ENCODE results near the gene SLC9A4.

SLC9A4 gene

DNA sequence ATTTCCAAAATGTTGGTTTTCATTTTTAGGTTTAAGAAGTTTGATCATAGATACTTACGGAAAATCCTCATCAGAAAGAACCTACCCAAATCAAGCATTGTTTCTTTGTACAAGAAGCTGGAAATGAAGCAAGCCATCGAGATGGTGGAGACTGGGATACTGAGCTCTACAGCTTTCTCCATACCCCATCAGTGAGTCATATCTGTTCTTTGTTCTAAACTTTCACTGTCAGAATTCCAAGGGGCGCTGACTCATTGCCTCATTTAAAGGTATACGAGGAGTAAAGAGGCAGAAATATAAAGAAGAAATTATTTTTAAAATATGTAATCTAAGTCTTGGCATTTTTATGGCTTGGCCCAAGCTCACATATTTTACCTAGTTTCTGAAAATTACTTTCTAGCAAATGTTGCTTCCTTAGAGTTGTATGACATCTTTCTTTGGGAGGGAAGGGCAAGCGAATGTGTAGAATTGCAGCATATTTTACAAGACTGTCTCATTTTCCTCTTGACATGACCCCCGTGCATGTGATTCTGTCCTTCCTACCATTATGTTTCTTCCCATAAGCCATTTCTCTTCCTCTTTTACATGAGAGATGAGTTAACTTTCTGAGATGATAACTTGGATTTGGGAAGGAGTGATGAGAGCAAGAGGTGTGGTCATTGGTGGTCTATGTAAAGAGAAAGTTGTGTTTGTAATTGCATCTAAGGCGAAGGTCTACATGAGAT lies 41.2 kb downstream of the SLC9A4 start:
- no peak overlapping the region for H3K27ac ChIP-seq
- no peaks in the 10 kb centered on the region for H3K27me3 ChIP-seq
- H3K4me3 ChIP-seq = no peak overlapping the region
- no peak overlapping the region for H3K9ac ChIP-seq
- TF ChIP-seq Cebpa-rat (IDR thresholded peaks at IDR 0.05) = no peak
- H3K4me1 ChIP-seq = peaks cover 2 to 16% (median 6%) of the 10 kb centered on the region in 10 experiments; a peak in 16 of 20 replicates
- H3K4me2 ChIP-seq = no peak overlapping the region
- peaks cover 0 to 3% (median 1%) of the 10 kb centered on the region in 11 experiments; a peak in 8 of 22 replicates for H3K9me3 ChIP-seq (replicated peaks in 1 of 11)
- no peaks in the 10 kb centered on the region for H4K20me1 ChIP-seq
- no peaks in the 10 kb centered on the region for H3K36me3 ChIP-seq

DNA sequence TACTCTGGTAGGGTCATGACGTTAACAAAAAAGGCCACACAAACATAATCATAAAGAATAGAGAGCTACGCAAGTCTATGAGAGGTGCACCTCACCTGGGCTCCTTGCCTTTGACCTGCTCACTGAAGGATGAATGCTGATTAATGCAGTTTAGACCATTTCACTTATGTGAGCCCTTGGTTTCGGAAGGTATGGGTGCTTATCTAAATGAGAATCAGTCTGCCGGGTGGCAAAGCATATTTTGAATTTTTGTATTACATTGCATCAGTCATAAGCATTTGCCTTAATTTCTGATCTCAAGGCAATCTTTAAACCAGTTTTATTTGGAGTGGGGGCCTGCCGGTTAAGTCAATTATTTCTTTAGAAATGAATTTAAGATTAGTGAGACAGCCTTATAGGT lies 42.8 kb downstream of the SLC9A4 start:
- Histone ChIP-seq H3K27ac (no peak overlapping the region), H3K4me2 (no peak overlapping the region), H3K27me3 (no peaks in the 10 kb centered on the region), H3K36me3 (no peaks in the 10 kb centered on the region), H3K9me3 (replicated peaks in 1 of 11) (no peaks in the 10 kb centered on the region), H3K4me3 (no peak overlapping the region), H3K9ac (no peak overlapping the region), H3K4me1 (peaks cover 0 to under 1% (median 0%) of the 10 kb centered on the region in 10 experiments; a peak in 2 of 20 replicates), H4K20me1 (no peaks in the 10 kb centered on the region)
- no peak for TF ChIP-seq Cebpa-rat (IDR thresholded peaks at IDR 0.05)

DNA sequence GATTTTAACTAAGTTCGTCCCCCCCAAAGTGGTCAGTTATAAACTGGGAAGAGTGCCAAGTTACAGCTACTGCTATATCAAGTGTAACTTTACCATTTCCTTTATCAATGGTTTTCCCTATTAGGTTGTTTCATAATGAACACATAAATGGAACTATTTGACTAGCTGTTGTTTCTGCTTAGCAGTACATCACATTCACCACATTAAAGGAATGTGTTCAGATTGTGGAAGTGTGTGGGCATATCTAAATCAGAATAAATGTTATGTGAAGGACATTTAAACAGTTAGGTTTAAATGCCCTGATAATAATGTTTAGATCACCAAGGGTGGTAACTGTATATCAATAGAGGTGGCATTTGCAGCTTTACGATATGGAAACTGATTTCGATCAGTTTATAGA lies 45.1 kb downstream of the SLC9A4 start:
- Histone ChIP-seq H3K27me3 (no peaks in the 10 kb centered on the region), H3K9ac (no peak overlapping the region), H3K27ac (no peak overlapping the region), H3K9me3 (replicated peaks in 1 of 11) (no peaks in the 10 kb centered on the region), H4K20me1 (no peaks in the 10 kb centered on the region), H3K4me3 (no peak overlapping the region), H3K4me2 (no peak overlapping the region), H3K4me1 (0 out of 20 replicates have a peak, but pooled peaks cover 0 to 4% (median 0%) of the 10 kb centered on the region in 10 experiments), H3K36me3 (no peaks in the 10 kb centered on the region)
- TF ChIP-seq Cebpa-rat (IDR thresholded peaks at IDR 0.05) = no peak

DNA sequence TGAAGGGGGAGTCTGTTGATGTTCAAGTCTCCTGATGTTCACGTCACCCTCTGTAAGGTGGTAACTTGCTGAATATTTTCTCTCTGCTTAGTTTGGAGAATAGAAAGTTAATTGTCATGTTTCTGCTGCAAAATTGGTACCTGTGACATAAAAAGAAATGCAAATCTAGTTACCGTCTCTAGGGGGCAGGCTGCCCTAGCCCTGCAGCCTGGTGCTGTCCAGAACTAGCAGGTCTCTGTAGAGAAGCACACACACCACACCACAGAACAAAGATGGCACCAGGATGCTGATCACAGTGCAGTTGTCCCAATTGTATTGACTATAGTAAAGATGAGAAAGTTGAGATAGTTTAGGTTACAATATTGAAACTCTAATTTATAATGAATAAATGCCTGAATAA lies 47.0 kb downstream of the SLC9A4 start:
- H3K9ac ChIP-seq = no peak overlapping the region
- H3K36me3 ChIP-seq = no peaks in the 10 kb centered on the region
- H3K9me3 ChIP-seq (replicated peaks in 1 of 11) = 0 out of 22 replicates have a peak, but pooled peaks cover 0 to 3% (median 0%) of the 10 kb centered on the region in 11 experiments
- H3K4me3 ChIP-seq = no peak overlapping the region
- 0 out of 20 replicates have a peak, but pooled peaks cover 0 to 4% (median 0%) of the 10 kb centered on the region in 10 experiments for H3K4me1 ChIP-seq
- H4K20me1 ChIP-seq = no peaks in the 10 kb centered on the region
- no peak overlapping the region for H3K27ac ChIP-seq
- no peak overlapping the region for H3K4me2 ChIP-seq
- TF ChIP-seq Cebpa-rat (IDR thresholded peaks at IDR 0.05) = no peak
- H3K27me3 ChIP-seq = no peaks in the 10 kb centered on the region

DNA sequence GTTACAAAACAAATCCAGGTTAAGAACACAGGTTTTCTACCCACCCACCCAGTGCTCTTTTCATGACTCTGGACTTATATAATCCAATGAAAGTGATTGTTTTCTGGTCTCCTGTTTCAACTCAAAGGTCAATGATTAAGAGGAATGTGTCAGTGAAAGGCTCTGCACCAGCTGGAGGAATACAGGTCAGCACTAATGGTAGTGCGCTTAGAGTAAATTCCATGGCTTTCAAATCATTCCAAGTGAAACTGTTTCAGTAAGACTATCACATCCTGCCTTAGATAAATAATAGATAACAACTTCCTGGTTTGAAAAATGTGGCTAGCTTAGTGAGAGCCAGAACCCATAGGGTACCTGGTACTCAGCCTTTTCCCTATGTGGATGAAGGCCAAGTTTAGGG lies 47.8 kb downstream of the SLC9A4 start:
- Histone ChIP-seq H3K4me3 (no peak overlapping the region), H3K9me3 (replicated peaks in 1 of 11) (0 out of 22 replicates have a peak, but pooled peaks cover 0 to 3% (median 0%) of the 10 kb centered on the region in 11 experiments), H3K27me3 (no peaks in the 10 kb centered on the region), H3K4me1 (0 out of 20 replicates have a peak, but pooled peaks cover 0 to 4% (median 0%) of the 10 kb centered on the region in 10 experiments), H3K9ac (no peak overlapping the region), H3K36me3 (no peaks in the 10 kb centered on the region), H3K27ac (no peak overlapping the region), H4K20me1 (no peaks in the 10 kb centered on the region), H3K4me2 (no peak overlapping the region)
- TF ChIP-seq Cebpa-rat (IDR thresholded peaks at IDR 0.05) = no peak

DNA sequence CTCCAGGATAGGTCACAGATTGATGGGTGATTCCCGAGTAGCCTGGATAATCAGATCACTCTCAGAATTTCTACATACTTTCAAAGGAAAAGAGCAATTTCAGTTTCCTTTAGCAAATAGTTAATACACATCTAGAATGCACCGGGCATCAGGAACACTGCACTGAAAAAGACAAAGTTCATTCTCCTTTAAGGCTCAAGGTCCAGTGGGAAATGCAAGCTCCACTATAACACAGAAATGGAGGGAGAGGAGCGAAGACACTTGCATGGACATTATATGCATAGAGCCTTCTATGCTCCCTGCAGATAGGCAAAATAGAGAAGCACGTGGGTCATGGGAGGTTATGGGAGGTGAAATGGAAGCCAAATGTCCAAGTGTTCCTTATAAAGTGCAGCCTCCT lies 49.1 kb downstream of the SLC9A4 start:
- no peak overlapping the region for H3K4me2 ChIP-seq
- no peaks in the 10 kb centered on the region for H4K20me1 ChIP-seq
- H3K9me3 ChIP-seq (replicated peaks in 1 of 11) = 0 out of 22 replicates have a peak, but pooled peaks cover 0 to 3% (median 0%) of the 10 kb centered on the region in 11 experiments
- 0 out of 20 replicates have a peak, but pooled peaks cover 0 to 4% (median 0%) of the 10 kb centered on the region in 10 experiments for H3K4me1 ChIP-seq
- no peak for TF ChIP-seq Cebpa-rat (IDR thresholded peaks at IDR 0.05)
- H3K36me3 ChIP-seq = no peaks in the 10 kb centered on the region
- H3K4me3 ChIP-seq = no peak overlapping the region
- no peak overlapping the region for H3K27ac ChIP-seq
- H3K9ac ChIP-seq = no peak overlapping the region
- H3K27me3 ChIP-seq = no peaks in the 10 kb centered on the region

DNA sequence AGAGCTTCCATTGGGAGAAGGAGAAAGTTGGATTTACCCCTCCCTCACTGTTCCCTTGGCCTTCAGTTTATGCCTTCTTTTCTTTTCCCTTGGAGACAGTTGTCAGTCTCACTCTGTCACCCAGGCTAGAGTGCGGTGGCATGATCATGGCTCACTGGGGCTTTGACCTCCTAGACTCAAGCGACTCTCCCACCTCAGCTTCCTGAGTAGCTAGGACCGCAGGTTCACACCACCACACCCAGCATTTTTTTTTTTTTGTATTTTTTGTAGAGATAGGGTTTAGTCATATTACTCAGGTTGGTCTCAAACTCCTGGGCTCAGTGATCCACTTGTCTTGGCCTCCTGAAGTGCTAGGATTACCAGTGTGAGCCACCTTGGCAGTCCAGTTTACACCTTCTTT lies 49.9 kb downstream of the SLC9A4 start:
- Histone ChIP-seq H4K20me1 (no peaks in the 10 kb centered on the region), H3K9ac (no peak overlapping the region), H3K4me2 (peak overlapping the region in 1 of 11 experiments; percentile 22; a peak in 1 of 22 replicates), H3K27me3 (no peaks in the 10 kb centered on the region), H3K4me1 (0 out of 20 replicates have a peak, but pooled peaks cover 0 to 4% (median 0%) of the 10 kb centered on the region in 10 experiments), H3K9me3 (replicated peaks in 1 of 11) (0 out of 22 replicates have a peak, but pooled peaks cover 0 to 3% (median 0%) of the 10 kb centered on the region in 11 experiments), H3K4me3 (no peak overlapping the region), H3K36me3 (no peaks in the 10 kb centered on the region), H3K27ac (no peak overlapping the region)
- TF ChIP-seq Cebpa-rat (IDR thresholded peaks at IDR 0.05) = no peak

DNA sequence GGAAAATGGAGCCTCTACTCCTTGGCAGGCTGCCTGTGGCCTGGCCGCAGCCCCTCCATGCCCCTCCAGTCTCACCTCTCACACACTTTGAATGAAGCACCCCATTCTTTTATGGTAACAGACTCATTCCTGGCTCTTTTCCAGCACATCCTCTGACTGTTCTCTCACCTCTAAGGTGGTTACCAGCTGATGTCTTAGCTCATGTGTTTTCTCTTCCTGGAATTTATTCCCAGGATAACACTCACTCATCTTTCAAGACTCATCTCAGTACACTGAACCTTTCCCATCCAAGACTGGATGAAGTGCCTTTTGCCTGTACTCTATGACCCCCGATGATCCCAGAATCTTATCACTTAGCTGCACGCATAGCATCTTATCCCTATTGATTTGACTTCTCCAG lies 50.6 kb downstream of the SLC9A4 start:
- Histone ChIP-seq H3K4me2 (no peak overlapping the region), H3K27ac (no peak overlapping the region), H3K27me3 (no peaks in the 10 kb centered on the region), H4K20me1 (no peaks in the 10 kb centered on the region), H3K36me3 (no peaks in the 10 kb centered on the region), H3K9ac (no peak overlapping the region), H3K9me3 (replicated peaks in 1 of 11) (0 out of 22 replicates have a peak, but pooled peaks cover 0 to 3% (median 0%) of the 10 kb centered on the region in 11 experiments), H3K4me3 (no peak overlapping the region), H3K4me1 (peaks cover 0 to 4% (median 0%) of the 10 kb centered on the region in 10 experiments; a peak in 1 of 20 replicates)
- no peak for TF ChIP-seq Cebpa-rat (IDR thresholded peaks at IDR 0.05)

DNA sequence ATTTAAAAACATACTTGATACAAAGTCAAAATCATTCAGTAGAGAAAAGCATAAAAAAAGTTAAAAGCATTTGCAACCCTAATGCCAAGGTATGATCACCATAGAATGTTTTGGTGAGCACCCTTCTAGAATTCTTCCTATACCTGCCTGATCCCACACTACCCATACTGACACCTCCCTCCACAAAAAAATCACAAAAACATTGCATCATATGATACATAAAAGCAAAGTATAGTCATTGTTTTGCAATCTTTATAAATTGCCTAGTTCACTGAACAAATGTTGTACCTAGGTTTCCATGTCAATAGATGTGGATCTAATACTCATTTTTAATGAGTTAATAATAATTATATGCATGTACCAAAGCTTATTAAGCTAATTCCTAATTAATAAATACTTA lies 54.1 kb downstream of the SLC9A4 start:
- Histone ChIP-seq H3K4me3 (no peak overlapping the region), H3K9ac (no peak overlapping the region), H3K4me1 (peaks cover 0 to 9% (median 0%) of the 10 kb centered on the region in 10 experiments; a peak in 4 of 20 replicates), H3K27ac (no peak overlapping the region), H4K20me1 (no peaks in the 10 kb centered on the region), H3K4me2 (no peak overlapping the region), H3K9me3 (replicated peaks in 1 of 11) (0 out of 22 replicates have a peak, but pooled peaks cover 0 to 3% (median 0%) of the 10 kb centered on the region in 11 experiments), H3K27me3 (no peaks in the 10 kb centered on the region), H3K36me3 (no peaks in the 10 kb centered on the region)
- no peak for TF ChIP-seq Cebpa-rat (IDR thresholded peaks at IDR 0.05)

Measured in BLaER1 treated with 17β-estradiol and CSF1 and Interleukin-3, amounts not matched to agents 10 nM and 100 nM (cell line).